ENCODE data around the gene NCKAP5. TPM values are rescaled to one million over a fixed set of nuclear protein-coding genes. Genes with fewer than 3 reads are reported as not detected.

Gene NCKAP5
- total RNA-seq, 1 experiment from 2014 or later: 3.2 TPM

GRCh38 chr2:132897111-132897510, 671.2 kb downstream of the NCKAP5 start:
- Histone ChIP-seq H3K27ac (ENCODE audit: low read length) (no peak overlapping the region), H3K9me2 (replicated peaks; ENCODE audit: low read length) (no peaks in the 10 kb centered on the region), H3K79me2 (ENCODE audit: low read length) (no peaks in the 10 kb centered on the region), H4K20me1 (ENCODE audit: low read length) (no peaks in the 10 kb centered on the region), H3K4me3 (ENCODE audit: low read length) (no peak overlapping the region), H3K4me1 (ENCODE audit: insufficient read depth, low read length) (no peaks in the 10 kb centered on the region), H3K9me3 (ENCODE audit: low read length) (no peaks in the 10 kb centered on the region), H3K4me2 (ENCODE audit: low read length) (no peak overlapping the region), H2AFZ (ENCODE audit: low read length) (no peak overlapping the region), H3K36me3 (ENCODE audit: low read depth, low read length) (no peaks in the 10 kb centered on the region), H3K27me3 (ENCODE audit: low read length) (no peaks in the 10 kb centered on the region), H3K9ac (ENCODE audit: low read length) (no peak overlapping the region), H3F3A (ENCODE audit: low read length, unreplicated experiment) (no peaks in the 10 kb centered on the region)
- CTCF ChIA-PET: no interaction called here
- TF ChIP-seq EZH2 (IDR thresholded peaks at IDR 0.05; ENCODE audit: low read length, unreplicated experiment) (no peak), CTCF (conservative IDR thresholded peaks at IDR 0.05; ENCODE audit: low read depth, low read length) (no peak), EZH2phosphoT487 (IDR thresholded peaks at IDR 0.05; ENCODE audit: borderline replicate concordance, low read length) (no peak)
- DNase-seq (no peak), ATAC-seq (no peak)
- POLR2A ChIA-PET (ENCODE audit: unreplicated experiment): no interaction called here
- intact Hi-C loops (cut with micrococcal nuclease): no loop called here
- BruUV-seq (replicated peaks): no TSS peak

- H3K9ac ChIP-seq (ENCODE audit: low read length): no peak overlapping the region
- H3K27me3 ChIP-seq (ENCODE audit: low read length): no peaks in the 10 kb centered on the region
- H3K9me2 ChIP-seq (replicated peaks; ENCODE audit: low read length): no peaks in the 10 kb centered on the region
- H3K79me2 ChIP-seq (ENCODE audit: low read length): no peaks in the 10 kb centered on the region
- no peaks in the 10 kb centered on the region for H3F3A ChIP-seq (ENCODE audit: low read length, unreplicated experiment)
- H3K4me3 ChIP-seq (ENCODE audit: low read length): no peak overlapping the region
- H3K4me1 ChIP-seq (ENCODE audit: insufficient read depth, low read length): no peaks in the 10 kb centered on the region
- no peak overlapping the region for H3K27ac ChIP-seq (ENCODE audit: low read length)
- ATAC-seq (no peak), DNase-seq (no peak)
- BruUV-seq (replicated peaks): no TSS peak
- no peak overlapping the region for H3K4me2 ChIP-seq (ENCODE audit: low read length)
- POLR2A ChIA-PET (ENCODE audit: unreplicated experiment): no interaction called here
- no peaks in the 10 kb centered on the region for H3K36me3 ChIP-seq (ENCODE audit: low read depth, low read length)
- intact Hi-C loops (cut with micrococcal nuclease): no loop called here
- no peaks in the 10 kb centered on the region for H4K20me1 ChIP-seq (ENCODE audit: low read length)
- no peaks in the 10 kb centered on the region for H3K9me3 ChIP-seq (ENCODE audit: low read length)
- TF ChIP-seq EZH2 (IDR thresholded peaks at IDR 0.05; ENCODE audit: low read length, unreplicated experiment) (no peak), EZH2phosphoT487 (IDR thresholded peaks at IDR 0.05; ENCODE audit: borderline replicate concordance, low read length) (no peak), CTCF (conservative IDR thresholded peaks at IDR 0.05; ENCODE audit: low read depth, low read length) (no peak)
- no peak overlapping the region for H2AFZ ChIP-seq (ENCODE audit: low read length)
- CTCF ChIA-PET: no interaction called here
Observed at GRCh38 chr2:132896073-132896472, 672.2 kb downstream of the NCKAP5 start.

- DNase-seq (no peak), ATAC-seq (no peak)
- Histone ChIP-seq H3K4me3 (ENCODE audit: low read length) (no peak overlapping the region), H3K9me3 (ENCODE audit: low read length) (no peaks in the 10 kb centered on the region), H3K27ac (ENCODE audit: low read length) (no peak overlapping the region), H3F3A (ENCODE audit: low read length, unreplicated experiment) (no peaks in the 10 kb centered on the region), H3K27me3 (ENCODE audit: low read length) (no peaks in the 10 kb centered on the region), H3K79me2 (ENCODE audit: low read length) (no peaks in the 10 kb centered on the region), H3K4me2 (ENCODE audit: low read length) (no peak overlapping the region), H3K36me3 (ENCODE audit: low read depth, low read length) (no peaks in the 10 kb centered on the region), H3K9ac (ENCODE audit: low read length) (no peak overlapping the region), H2AFZ (ENCODE audit: low read length) (no peak overlapping the region), H4K20me1 (ENCODE audit: low read length) (no peaks in the 10 kb centered on the region), H3K4me1 (ENCODE audit: insufficient read depth, low read length) (no peaks in the 10 kb centered on the region), H3K9me2 (replicated peaks; ENCODE audit: low read length) (no peaks in the 10 kb centered on the region)
- TF ChIP-seq EZH2 (IDR thresholded peaks at IDR 0.05; ENCODE audit: low read length, unreplicated experiment) (no peak), CTCF (conservative IDR thresholded peaks at IDR 0.05; ENCODE audit: low read depth, low read length) (no peak), EZH2phosphoT487 (IDR thresholded peaks at IDR 0.05; ENCODE audit: borderline replicate concordance, low read length) (no peak)
- CTCF ChIA-PET: no interaction called here
- BruUV-seq (replicated peaks): no TSS peak
- intact Hi-C loops (cut with micrococcal nuclease): no loop called here
- POLR2A ChIA-PET (ENCODE audit: unreplicated experiment): no interaction called here
Observed at GRCh38 chr2:132891498-132891897, 676.8 kb downstream of the NCKAP5 start.

All from PC-3 (cell line).